Measurements from ENCODE around the gene KRTAP9-2.
"Not testable (repeated sequence)": the region's sequence is repeated elsewhere in the genome, so short reads cannot be mapped to it uniquely, and the experiment has no call there.

Gene KRTAP9-2

GRCh38 chr17:41237116-41237515 lies 10.7 kb downstream of the KRTAP9-2 start:
- DNase-seq (ENCODE audit: low read depth in 2 of 2), result not testable (repeated sequence)

- not testable (repeated sequence) for DNase-seq (ENCODE audit: low read depth in 2 of 2)
Measured at GRCh38 chr17:41237949-41238437, 11.5 kb downstream of the KRTAP9-2 start, which contains the start of gene KRTAP9-8. Gene KRTAP9-8, plus strand, starts transcription at chr17:41237999. Its CDS starts 53 bp downstream, at chr17:41238052.

- DNase-seq (ENCODE audit: low read depth in 2 of 2), result not testable (repeated sequence)
Measured at GRCh38 chr17:41246995-41247787, 20.7 kb downstream of the KRTAP9-2 start.

- DNase-seq (ENCODE audit: low read depth in 2 of 2), result not testable (repeated sequence)
Measured at GRCh38 chr17:41249637-41250240, 23.3 kb downstream of the KRTAP9-2 start, which contains the start of gene KRTAP9-4. Gene KRTAP9-4, plus strand, starts transcription at chr17:41249687. Its CDS starts 34 bp downstream, at chr17:41249721.

- no peak for DNase-seq (ENCODE audit: low read depth in 2 of 2)
Measured at GRCh38 chr17:41251261-41251660, 24.8 kb downstream of the KRTAP9-2 start.

- DNase-seq (ENCODE audit: low read depth in 2 of 2), result no peak
Measured at GRCh38 chr17:41254861-41255260, 28.4 kb downstream of the KRTAP9-2 start.

GRCh38 chr17:41255381-41256290 lies 29.2 kb downstream of the KRTAP9-2 start, which contains the start of gene KRTAP9-9:
Gene KRTAP9-9, plus strand, starts transcription at chr17:41255384.
- not testable (repeated sequence) for DNase-seq (ENCODE audit: low read depth in 2 of 2)

GRCh38 chr17:41256291-41256685 lies 29.8 kb downstream of the KRTAP9-2 start:
- DNase-seq (ENCODE audit: low read depth in 2 of 2), result peak; percentile 33 to 45

- no peak for DNase-seq (ENCODE audit: low read depth in 2 of 2)
Measured at GRCh38 chr17:41258406-41258805, 32.0 kb downstream of the KRTAP9-2 start.

- no peak for DNase-seq (ENCODE audit: low read depth in 2 of 2)
Measured at GRCh38 chr17:41263212-41263611, 36.8 kb downstream of the KRTAP9-2 start.

GRCh38 chr17:41264599-41264998 lies 38.2 kb downstream of the KRTAP9-2 start:
- no peak for DNase-seq (ENCODE audit: low read depth in 2 of 2)

GRCh38 chr17:41265078-41265477 lies 38.6 kb downstream of the KRTAP9-2 start, which contains the start of gene KRTAP9-6:
Gene KRTAP9-6, plus strand, starts transcription at chr17:41265378. Its CDS starts 0 bp downstream, at chr17:41265378.
- DNase-seq (ENCODE audit: low read depth in 2 of 2), result no peak

- DNase-seq (ENCODE audit: low read depth in 2 of 2), result no peak
Measured at GRCh38 chr17:41267711-41268110, 41.3 kb downstream of the KRTAP9-2 start.

- not testable (repeated sequence) for DNase-seq (ENCODE audit: low read depth in 2 of 2)
Measured at GRCh38 chr17:41271323-41271722, 44.9 kb downstream of the KRTAP9-2 start.

GRCh38 chr17:41271858-41272257 lies 45.4 kb downstream of the KRTAP9-2 start:
- no peak for DNase-seq (ENCODE audit: low read depth in 2 of 2)

GRCh38 chr17:41275648-41276190 lies 49.3 kb downstream of the KRTAP9-2 start, which contains the start of gene KRTAP9-7:
Gene KRTAP9-7, plus strand, starts transcription at chr17:41275698. Its CDS starts 0 bp downstream, at chr17:41275698.
- DNase-seq (ENCODE audit: low read depth in 2 of 2), result not testable (repeated sequence)
